ENCODE results near the gene DMRT1.

The DMRT1 gene

DNA sequence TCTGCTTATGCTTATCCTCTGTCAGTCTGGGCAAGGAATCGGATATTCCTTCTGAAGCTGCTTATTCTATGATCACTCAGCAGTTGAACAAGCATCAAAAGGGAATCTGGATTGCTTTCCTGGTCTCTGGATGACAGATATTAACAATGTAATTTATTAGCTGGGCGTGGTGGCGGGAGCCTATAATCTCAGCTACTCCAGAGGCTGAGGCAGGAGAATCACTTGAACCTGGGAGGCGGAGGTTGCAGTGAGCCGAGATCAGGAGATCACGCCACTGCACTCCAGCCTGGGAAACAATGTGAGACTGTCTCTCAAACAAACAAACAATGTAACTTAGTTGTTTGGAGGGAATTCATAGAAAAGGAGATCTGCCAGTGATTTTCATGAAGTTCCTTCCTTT is 45.4 kb downstream of the DMRT1 start:
- DNase-seq (ENCODE audit: extremely low read depth, low read depth), result no peak
- no peak for TF ChIP-seq CTCF (IDR thresholded peaks at IDR 0.05; ENCODE audit: low read depth, low read length)

GRCh38 chr9:892123-892522 is 50.6 kb downstream of the DMRT1 start:
- TF ChIP-seq CTCF (IDR thresholded peaks at IDR 0.05; ENCODE audit: low read depth, low read length), result no peak
- DNase-seq (ENCODE audit: extremely low read depth, low read depth), result no peak

- TF ChIP-seq CTCF (IDR thresholded peaks at IDR 0.05; ENCODE audit: low read depth, low read length), result no peak
- no peak for DNase-seq (ENCODE audit: extremely low read depth, low read depth)
These were observed 51.6 kb downstream of the DMRT1 start for GRCh38 chr9:893115-893514.

- peak; percentile 76 for TF ChIP-seq CTCF (IDR thresholded peaks at IDR 0.05; ENCODE audit: low read depth, low read length)
- DNase-seq (ENCODE audit: extremely low read depth, low read depth), result peak; percentile 11
These were observed 52.4 kb downstream of the DMRT1 start for GRCh38 chr9:893843-894420.

DNA sequence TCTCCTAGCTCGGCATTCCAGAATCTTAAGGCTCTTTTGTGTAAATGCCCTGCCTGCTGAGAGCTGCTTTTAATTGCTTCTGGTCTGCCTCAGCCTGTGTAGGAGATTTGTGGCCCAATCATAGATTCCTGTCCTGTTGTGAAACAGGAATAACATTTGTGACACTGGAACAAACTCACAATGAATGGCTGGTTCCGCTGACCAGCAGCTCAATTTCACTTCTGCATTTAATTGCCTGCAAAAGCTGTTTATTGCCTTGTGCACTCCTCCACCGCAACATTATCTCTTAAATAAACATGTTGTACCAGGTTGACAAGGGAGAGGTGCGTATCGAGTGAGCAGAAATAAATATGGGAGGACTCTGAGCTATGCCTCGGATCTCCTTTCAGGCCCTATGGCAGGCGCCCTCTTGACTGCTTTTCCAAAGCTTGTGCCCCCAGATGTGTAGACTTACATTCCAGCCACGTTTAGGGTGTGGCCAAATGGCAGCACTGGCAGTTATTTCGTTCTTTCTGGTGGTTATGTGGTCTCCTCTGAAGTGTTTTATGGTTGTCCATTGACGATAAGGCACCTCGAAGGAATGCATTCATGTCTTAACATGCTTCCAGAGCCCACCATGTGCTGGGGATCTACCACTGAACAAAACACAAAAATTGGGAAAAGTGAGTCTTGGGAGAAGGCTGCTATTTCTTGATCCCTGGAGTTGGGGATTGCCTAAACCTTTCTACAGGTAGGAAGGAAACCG is 58.1 kb downstream of the DMRT1 start:
- TF ChIP-seq CTCF (IDR thresholded peaks at IDR 0.05; ENCODE audit: low read depth, low read length), result no peak
- no peak for DNase-seq (ENCODE audit: extremely low read depth, low read depth)

GRCh38 chr9:903886-904285 is 62.4 kb downstream of the DMRT1 start:
- TF ChIP-seq CTCF (IDR thresholded peaks at IDR 0.05; ENCODE audit: low read depth, low read length), result no peak
- DNase-seq (ENCODE audit: extremely low read depth, low read depth), result no peak

DNA sequence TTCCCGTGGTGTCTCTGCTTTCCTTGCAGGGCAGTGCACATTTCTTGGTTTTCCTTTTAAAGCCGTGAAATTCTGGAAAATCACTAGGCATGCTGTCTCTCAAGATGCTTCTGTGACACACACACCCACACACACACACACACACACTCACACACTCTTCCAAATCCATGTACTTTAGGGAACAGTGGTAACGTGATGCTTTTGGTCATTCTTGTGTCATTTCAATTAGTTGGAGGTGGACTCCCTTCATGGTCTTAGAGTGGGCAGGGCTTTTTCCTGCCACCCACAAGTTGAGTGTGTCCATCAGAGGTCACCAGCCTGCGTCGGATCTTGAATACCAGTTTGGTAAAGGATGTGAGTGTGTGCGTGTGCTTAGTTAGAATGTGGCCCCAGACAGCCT is 64.4 kb downstream of the DMRT1 start:
- no peak for DNase-seq (ENCODE audit: extremely low read depth, low read depth)

More for the DNA sequence above, 64.4 kb downstream of the DMRT1 start:
- TF ChIP-seq CTCF (IDR thresholded peaks at IDR 0.05; ENCODE audit: low read depth, low read length), result no peak
